HG02840 (cell line): ENCODE data around the gene OR4C15.

Experiments used
- ATAC-seq: cut with Tn5 transposase; IDR thresholded peaks from one replicate; pipeline ENCODE4 v1.9.1; 2021; ENCODE audit warnings: mild to moderate bottlenecking, moderate library complexity, moderate number of reproducible peaks; ENCODE audit not compliant: unreplicated experiment, low FRiP score

Gene OR4C15

GRCh38 chr11:55554169-55554568 lies at the start of gene OR4C15:
TSS of gene OR4C15 (plus strand) at chr11:55554469. CDS start at chr11:55554469, 0 bp downstream.
- no peak for ATAC-seq

- ATAC-seq = no peak
Measured at GRCh38 chr11:55571828-55572227, 17.6 kb downstream of the OR4C15 start, which contains the start of gene OR4C16. TSS of gene OR4C16 (plus strand) at chr11:55572128. CDS start at chr11:55572128, 0 bp downstream.

GRCh38 chr11:55572548-55572947 lies 18.3 kb downstream of the OR4C15 start:
- no peak for ATAC-seq
